ENCODE measurements around the gene MED15. TPM values are rescaled to one million over a fixed set of nuclear protein-coding genes. Genes with fewer than 3 reads are reported as not detected.

Gene MED15
- total RNA-seq, 4 donors from 2014 or later = 35.1 to 88.9 (median 49.9) TPM

DNA sequence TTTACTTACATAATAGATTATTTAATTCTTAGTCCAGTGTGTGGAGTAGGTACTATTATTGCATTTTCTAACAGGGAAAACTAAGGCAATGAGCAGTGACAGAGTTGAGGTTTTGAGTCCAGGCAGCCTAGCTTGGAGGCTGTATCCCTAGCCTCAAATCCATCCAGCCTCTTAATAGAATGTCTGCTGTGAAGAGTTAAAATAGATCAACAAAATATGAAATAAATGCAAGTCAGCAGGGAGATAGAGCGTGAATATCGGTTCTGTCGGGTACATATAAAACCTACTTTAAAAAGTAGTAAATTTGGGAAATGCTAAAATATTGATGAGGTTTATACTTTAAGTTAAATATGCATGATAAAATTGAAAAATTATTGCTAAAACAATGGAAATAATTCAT is 53.3 kb downstream of the MED15 start:
- TF ChIP-seq, protein P1, sequence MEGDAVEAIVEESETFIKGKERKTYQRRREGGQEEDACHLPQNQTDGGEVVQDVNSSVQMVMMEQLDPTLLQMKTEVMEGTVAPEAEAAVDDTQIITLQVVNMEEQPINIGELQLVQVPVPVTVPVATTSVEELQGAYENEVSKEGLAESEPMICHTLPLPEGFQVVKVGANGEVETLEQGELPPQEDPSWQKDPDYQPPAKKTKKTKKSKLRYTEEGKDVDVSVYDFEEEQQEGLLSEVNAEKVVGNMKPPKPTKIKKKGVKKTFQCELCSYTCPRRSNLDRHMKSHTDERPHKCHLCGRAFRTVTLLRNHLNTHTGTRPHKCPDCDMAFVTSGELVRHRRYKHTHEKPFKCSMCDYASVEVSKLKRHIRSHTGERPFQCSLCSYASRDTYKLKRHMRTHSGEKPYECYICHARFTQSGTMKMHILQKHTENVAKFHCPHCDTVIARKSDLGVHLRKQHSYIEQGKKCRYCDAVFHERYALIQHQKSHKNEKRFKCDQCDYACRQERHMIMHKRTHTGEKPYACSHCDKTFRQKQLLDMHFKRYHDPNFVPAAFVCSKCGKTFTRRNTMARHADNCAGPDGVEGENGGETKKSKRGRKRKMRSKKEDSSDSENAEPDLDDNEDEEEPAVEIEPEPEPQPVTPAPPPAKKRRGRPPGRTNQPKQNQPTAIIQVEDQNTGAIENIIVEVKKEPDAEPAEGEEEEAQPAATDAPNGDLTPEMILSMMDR (IDR thresholded peaks at IDR 0.05; ENCODE audit: low read depth) = no peak

DNA sequence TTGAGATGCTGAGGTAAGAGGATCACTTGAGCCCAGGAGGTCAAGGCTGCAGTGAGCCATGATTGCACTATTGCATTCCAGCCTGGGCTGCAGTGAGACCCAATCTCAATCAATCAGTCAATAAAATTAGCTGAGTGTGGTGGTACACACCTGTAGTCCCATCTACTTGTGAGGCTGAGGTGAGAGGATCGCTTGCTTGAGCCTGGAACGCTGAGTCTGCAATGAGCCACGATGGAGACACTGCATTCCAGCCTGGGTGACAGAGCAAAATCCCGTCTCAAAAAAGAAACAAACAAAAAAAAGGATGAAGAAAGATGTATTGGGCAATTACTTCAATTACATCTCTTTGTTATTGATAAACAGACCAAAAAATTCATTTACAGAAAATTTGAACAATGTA is 54.5 kb downstream of the MED15 start:
- TF ChIP-seq, protein P1 (IDR thresholded peaks at IDR 0.05; ENCODE audit: low read depth) = no peak

DNA sequence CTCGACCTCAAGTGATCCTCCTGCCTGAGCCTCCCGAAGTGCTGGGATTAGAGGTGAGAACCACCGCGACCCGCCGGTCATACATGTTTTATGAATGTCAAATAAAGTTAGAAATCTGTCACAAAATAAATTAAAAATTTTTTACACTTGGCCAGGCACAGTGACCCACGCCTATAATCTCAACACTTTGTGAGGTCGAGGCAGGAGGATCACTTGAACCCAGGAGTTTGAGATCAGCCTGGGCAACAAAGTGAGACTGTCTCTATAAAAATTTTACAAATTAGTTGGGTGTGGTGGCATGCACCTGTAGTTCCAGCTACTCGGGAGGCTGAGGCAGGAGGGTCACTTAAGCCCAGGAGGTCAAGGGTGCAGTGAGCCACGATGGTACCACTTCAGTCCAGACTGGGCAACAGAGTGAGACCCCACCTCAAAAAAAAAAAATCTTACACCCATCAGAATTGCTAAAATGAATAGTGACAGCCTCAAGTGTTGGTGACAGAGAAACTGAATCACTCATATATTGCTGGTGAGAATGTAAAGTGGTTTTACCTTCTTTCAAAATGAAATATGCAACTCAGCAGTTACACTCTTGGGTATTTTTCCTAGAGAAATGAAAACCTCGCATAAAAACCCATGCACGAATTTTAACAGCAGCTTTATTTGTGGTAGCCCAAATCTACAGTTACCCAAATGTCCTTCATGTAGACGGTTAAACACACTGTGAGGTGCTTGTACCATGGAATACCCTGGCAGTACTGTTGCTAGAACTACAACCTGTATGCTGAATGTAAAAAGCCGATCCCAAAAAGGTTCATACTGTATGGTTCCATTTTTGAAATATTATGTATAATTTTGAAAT is 55.4 kb downstream of the MED15 start:
- TF ChIP-seq, protein P1 (IDR thresholded peaks at IDR 0.05; ENCODE audit: low read depth) = no peak

DNA sequence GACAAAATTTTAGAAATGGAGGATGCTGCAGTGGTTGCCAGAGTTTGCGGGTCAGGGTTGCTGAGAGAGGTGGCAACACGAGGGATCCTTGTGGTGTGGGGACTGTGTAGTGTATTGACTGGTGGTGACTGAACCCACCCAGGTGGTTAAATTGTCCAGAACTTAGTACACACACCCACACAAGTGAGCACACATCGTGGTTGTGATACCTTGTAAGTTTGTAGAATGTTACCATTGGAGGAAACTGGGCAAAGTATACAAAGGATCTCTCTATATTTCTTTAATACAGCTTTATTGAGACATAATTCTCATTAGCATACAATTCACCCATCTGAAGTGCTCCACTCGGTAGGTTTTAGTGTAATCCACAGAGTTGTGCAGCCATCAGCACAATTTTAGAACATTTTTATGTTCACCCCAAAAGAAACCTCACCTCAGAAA is 56.1 kb downstream of the MED15 start:
- TF ChIP-seq, protein P1 (IDR thresholded peaks at IDR 0.05; ENCODE audit: low read depth) = no peak

DNA sequence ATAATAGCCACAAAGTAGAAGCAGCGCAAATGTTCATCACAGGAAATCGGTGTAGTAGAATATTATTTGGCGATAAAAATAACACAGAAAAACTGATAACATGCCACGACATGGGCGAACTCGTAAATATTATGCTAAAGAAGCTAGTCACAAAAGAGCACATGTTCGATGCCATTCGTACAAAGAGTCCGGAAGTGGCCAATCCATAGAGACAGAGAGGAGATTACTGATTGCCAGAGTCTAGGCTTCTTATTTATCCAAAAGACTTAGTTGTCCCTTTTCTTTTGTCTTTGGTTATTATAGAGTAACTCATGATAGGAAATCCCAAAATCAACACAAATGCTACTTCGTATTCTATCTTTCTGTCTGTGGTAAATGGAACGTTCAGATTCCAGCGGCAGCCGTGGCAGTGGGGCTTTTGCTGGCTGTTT is 56.5 kb downstream of the MED15 start:
- TF ChIP-seq, protein P1 (IDR thresholded peaks at IDR 0.05; ENCODE audit: low read depth) = no peak

DNA sequence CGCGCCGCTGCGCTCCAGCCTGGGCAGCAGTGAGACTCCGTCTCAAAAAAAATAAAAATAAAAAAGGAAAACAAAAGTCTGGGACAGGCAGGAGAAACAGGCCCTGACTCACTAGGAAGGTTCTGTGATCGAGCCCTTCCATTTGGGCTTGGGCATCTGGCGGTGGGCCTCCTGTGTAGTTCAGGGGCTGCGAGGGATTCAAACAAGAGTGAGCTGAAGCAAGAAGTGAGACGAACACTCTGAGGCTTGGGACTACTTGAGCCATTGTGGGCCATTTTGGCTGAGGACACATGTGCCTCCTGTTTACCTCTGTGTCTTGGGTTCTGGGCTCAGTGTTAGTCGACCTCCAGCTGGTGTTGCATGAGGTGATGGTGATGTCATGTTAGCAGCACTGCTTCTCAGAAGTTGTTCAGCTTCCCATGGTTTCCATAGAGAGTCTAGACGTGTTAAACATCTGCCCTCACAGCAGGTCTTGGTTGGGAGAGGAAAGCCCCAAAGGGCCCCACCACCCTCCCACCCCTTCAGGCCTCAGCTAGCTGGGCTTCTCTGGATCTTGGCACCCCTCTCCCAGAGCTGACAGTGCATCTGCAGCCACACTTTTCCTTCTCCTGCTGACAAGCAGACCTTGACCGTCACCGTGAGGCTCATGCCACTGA is 57.8 kb downstream of the MED15 start:
- TF ChIP-seq, protein P1 (IDR thresholded peaks at IDR 0.05; ENCODE audit: low read depth) = no peak

DNA sequence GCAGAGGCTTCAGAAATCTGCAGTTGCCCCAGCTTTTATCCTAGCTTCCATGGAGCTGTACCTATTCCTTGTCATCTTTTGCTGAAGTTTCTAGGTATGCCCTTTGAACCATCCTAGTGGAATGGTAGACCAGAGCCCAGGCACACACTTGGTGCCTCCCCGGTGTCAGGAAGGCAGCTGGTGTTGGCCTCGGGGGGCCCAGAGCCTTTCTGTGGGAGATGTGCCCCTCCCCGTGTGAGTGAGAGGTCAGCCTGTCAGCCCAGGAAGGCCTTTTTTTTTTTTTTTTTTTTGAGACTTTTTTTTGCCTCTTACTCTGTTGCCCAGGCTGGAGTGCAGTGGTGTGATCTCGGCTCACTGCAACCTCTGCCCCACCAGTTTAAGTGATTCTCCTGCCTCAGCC is 58.4 kb downstream of the MED15 start:
- TF ChIP-seq, protein P1 (IDR thresholded peaks at IDR 0.05; ENCODE audit: low read depth) = no peak
